ENCODE results near the gene CASZ1. TPM values are rescaled to one million over a fixed set of nuclear protein-coding genes. Genes with fewer than 3 reads are reported as not detected.

Gene CASZ1
- total RNA-seq, 1 experiment from 2014 or later, result 3.9 TPM

- Mint-ChIP-seq H3K27me3 (ENCODE audit: low read depth) (no peaks in the 10 kb centered on the region), H3K27ac (no peak overlapping the region), H3K4me1 (peaks cover 10 to 16% of the 10 kb centered on the region in 2 experiments), H3K9me3 (no peaks in the 10 kb centered on the region), H3K4me3 (no peak overlapping the region), H3K36me3 (ENCODE audit: insufficient read depth in 1 of 3, low read depth in 3 of 3) (no peaks in the 10 kb centered on the region)
- Histone ChIP-seq H3K23me2 (ENCODE audit: insufficient read length, low read depth, low read length, poor library complexity, severe bottlenecking) (no peaks in the 10 kb centered on the region), H3K4me1 (ENCODE audit: insufficient read depth, low read length) (no peaks in the 10 kb centered on the region), H4K20me1 (ENCODE audit: control insufficient read depth, insufficient read depth, insufficient read length) (no peaks in the 10 kb centered on the region), H2AK5ac (ENCODE audit: insufficient read length, low read length) (no peak overlapping the region), H3K27ac (ENCODE audit: insufficient read length, low read depth, low read length) (no peak overlapping the region), H2BK12ac (ENCODE audit: insufficient read length, low read depth, low read length) (no peak overlapping the region), H3K9me3 (ENCODE audit: control insufficient read depth, low read depth, low read length) (no peaks in the 10 kb centered on the region), H3K79me2 (ENCODE audit: insufficient read depth, low read length) (no peaks in the 10 kb centered on the region), H3K27me3 (ENCODE audit: insufficient read depth, low read length) (no peaks in the 10 kb centered on the region), H3K4ac (ENCODE audit: low read depth, low read length) (no peak overlapping the region), H2AFZ (ENCODE audit: low read length) (no peak overlapping the region), H2BK120ac (ENCODE audit: low read depth, low read length, poor library complexity, severe bottlenecking) (no peak overlapping the region), H2BK20ac (ENCODE audit: low read depth, low read length, poor library complexity, severe bottlenecking) (no peak overlapping the region), H3K23ac (ENCODE audit: insufficient read length, low read depth, low read length) (no peak overlapping the region), H3K9ac (ENCODE audit: extremely low read depth, insufficient read length, low read length) (no peak overlapping the region), H4K8ac (replicated peaks; ENCODE audit: insufficient read length, low read depth, low read length) (no peak overlapping the region), H3K56ac (ENCODE audit: insufficient read length, low read depth, low read length) (no peak overlapping the region), H3K14ac (ENCODE audit: insufficient read depth, low read length) (no peak overlapping the region; the same call in 1 of the 2 replicates), H3K4me2 (ENCODE audit: insufficient read depth, insufficient read length, low read length) (no peak overlapping the region), H3K18ac (ENCODE audit: insufficient read length, low read depth, low read length) (no peak overlapping the region), H4K5ac (ENCODE audit: insufficient read length, low read depth, low read length) (no peak overlapping the region), H2BK5ac (ENCODE audit: insufficient read length, low read length) (no peak overlapping the region), H3K79me1 (ENCODE audit: insufficient read depth, low read depth, low read length, poor library complexity, severe bottlenecking) (no peaks in the 10 kb centered on the region), H2BK15ac (ENCODE audit: low read depth, low read length) (no peak overlapping the region), H3T11ph (ENCODE audit: low read length) (no peak overlapping the region), H4K91ac (ENCODE audit: insufficient read length, low read depth, low read length) (no peak overlapping the region)
- no CpG with 5 or more reads among the region's 52 CpGs for WGBS (ENCODE audit: extremely low coverage, insufficient read length, low lambda C conversion rate)
- DNase-seq, result no peak
- no peak for TF ChIP-seq CTCF (conservative IDR thresholded peaks at IDR 0.05)
Measured at GRCh38 chr1:10659646-10660540, 136.6 kb downstream of the CASZ1 start.

All from H9 (cell line).